Astrocyte (in vitro differentiated cells and primary cell): ENCODE data around the gene PPFIA1. TPM values are rescaled to one million over a fixed set of nuclear protein-coding genes. Genes with fewer than 3 reads are reported as not detected.

Experiments used
- DNase-seq: peaks from one replicate; pipeline ENCODE4 v3.0.0-alpha.2; 2010; ENCODE audit warnings: low read depth
- FAIRE-seq: peaks from 2 replicates; lab custom pipeline; 2011; peaks lifted over from hg19 to GRCh38; lab: Jason Lieb, UNC
- H2AFZ ChIP-seq: 2 replicates; pipeline ENCODE4 v1.6.0; 2012; ENCODE audit warnings: low read depth, low read length, inconsistent platforms
- H3K27ac ChIP-seq: 2 replicates; pipeline ENCODE4 v1.5.1; 2011; ENCODE audit warnings: low read depth, low read length, inconsistent platforms
- H3K27me3 ChIP-seq: 2 replicates; pipeline ENCODE4 v1.6.0; 2011; ENCODE audit warnings: low read length, inconsistent platforms; ENCODE audit not compliant: insufficient read depth
- H3K36me3 ChIP-seq: 2 replicates; pipeline ENCODE4 v1.5.1; 2011; ENCODE audit warnings: low read length, inconsistent platforms; ENCODE audit not compliant: insufficient read depth
- H3K4me1 ChIP-seq: 2 replicates; pipeline ENCODE4 v1.5.1; 2011; ENCODE audit warnings: low read length, inconsistent platforms; ENCODE audit not compliant: insufficient read depth
- H3K4me2 ChIP-seq: 2 replicates; pipeline ENCODE4 v1.6.0; 2012; ENCODE audit warnings: low read length, inconsistent platforms
- H3K4me3 ChIP-seq: 2 replicates; pipeline ENCODE4 v1.5.1; 2011; ENCODE audit warnings: low read depth, mild to moderate bottlenecking, low read length, inconsistent platforms; ENCODE audit not compliant: insufficient read depth
- H3K79me2 ChIP-seq: 2 replicates; pipeline ENCODE4 v1.6.0; 2012; ENCODE audit warnings: mild to moderate bottlenecking, low read length, inconsistent platforms; ENCODE audit not compliant: insufficient read depth
- H3K9ac ChIP-seq: 2 replicates; pipeline ENCODE4 v1.6.0; 2012; ENCODE audit warnings: mild to moderate bottlenecking, low read length, inconsistent platforms
- H3K9me3 ChIP-seq: 2 replicates; pipeline ENCODE4 v1.5.1; 2012; ENCODE audit warnings: low read depth, mild to moderate bottlenecking, low read length, inconsistent platforms; ENCODE audit not compliant: insufficient read depth
- H4K20me1 ChIP-seq: 2 replicates; pipeline ENCODE4 v1.6.0; 2012; ENCODE audit warnings: low read length, inconsistent platforms; ENCODE audit not compliant: insufficient read depth
- H3K27ac Mint-ChIP-seq: one replicate; pipeline ENCODE4 v1.8.0; 2021; ENCODE audit warnings: mild to moderate bottlenecking, mixed read lengths; ENCODE audit not compliant: unreplicated experiment
- H3K27me3 Mint-ChIP-seq: one replicate; pipeline ENCODE4 v1.8.0; 2021; ENCODE audit warnings: low read depth, mixed read lengths; ENCODE audit not compliant: unreplicated experiment
- H3K36me3 Mint-ChIP-seq: one replicate; pipeline ENCODE4 v1.8.0; 2021; ENCODE audit warnings: low read depth, mixed read lengths; ENCODE audit not compliant: unreplicated experiment
- H3K4me1 Mint-ChIP-seq: one replicate; pipeline ENCODE4 v1.8.0; 2021; ENCODE audit warnings: low read depth, mixed read lengths; ENCODE audit not compliant: unreplicated experiment
- H3K4me3 Mint-ChIP-seq: one replicate; pipeline ENCODE4 v1.8.0; 2021; ENCODE audit warnings: mild to moderate bottlenecking, moderate library complexity, mixed read lengths; ENCODE audit not compliant: unreplicated experiment
- H3K9me3 Mint-ChIP-seq: one replicate; pipeline ENCODE4 v1.8.0; 2021; ENCODE audit warnings: mild to moderate bottlenecking, mixed read lengths; ENCODE audit not compliant: unreplicated experiment
- EZH2 ChIP-seq: IDR thresholded peaks from 2 replicates; pipeline ENCODE4 v1.6.1; 2012; ENCODE audit warnings: mild to moderate bottlenecking, low read length, inconsistent platforms; ENCODE audit not compliant: insufficient read depth
- total RNA-seq: library from RNA; stranded (reverse); gene quantifications from 2 replicates; pipeline ENCODE4 v1.2.1, GENCODE V29; 2021
- TF ChIP-seq, protein P1 (sequence below): IDR thresholded peaks from 2 replicates; pipeline ENCODE4 v1.5.1; 2011; ENCODE audit warnings: low read depth, mild to moderate bottlenecking, inconsistent platforms, low read length, moderate library complexity; ENCODE audit not compliant: insufficient read depth

The PPFIA1 gene
- total RNA-seq, 1 donor from 2014 or later: 54.7 TPM

DNA sequence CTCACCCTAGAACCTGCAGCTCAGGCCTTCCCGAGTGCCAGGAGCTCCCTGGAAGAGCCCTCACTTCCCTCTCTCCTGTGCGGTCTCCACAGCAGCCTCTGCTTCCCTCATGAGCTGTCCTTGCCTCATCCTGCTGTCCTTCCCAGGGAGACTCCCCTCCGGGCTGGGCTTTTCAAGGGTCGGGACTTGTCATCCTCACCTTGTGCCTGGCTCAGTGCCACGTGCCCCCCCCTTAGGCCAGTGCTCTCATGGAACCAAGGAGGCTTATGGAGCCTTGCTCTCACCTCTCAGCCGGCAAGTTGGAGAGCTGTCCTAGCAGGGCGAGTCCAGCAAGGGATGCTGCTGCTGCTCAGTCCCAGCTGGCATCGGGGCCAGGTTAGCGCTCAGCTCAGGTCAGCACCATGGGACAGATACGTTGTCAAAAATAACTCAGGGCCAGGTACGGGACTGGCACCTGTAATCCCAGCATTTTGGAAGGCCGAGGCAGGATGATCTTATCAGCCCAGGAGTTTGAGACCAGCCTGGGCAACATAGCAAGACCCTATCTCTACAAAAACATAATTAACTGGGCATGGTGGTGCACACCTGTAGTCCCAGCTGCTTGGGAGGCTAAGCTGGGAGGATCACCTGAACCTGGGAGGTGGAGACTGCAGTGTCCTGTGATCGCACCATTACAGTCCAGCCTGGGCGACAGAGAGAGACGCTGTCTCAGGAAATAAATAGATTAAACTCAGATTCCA, 141.4 kb downstream of the PPFIA1 start:
- H4K20me1 ChIP-seq: peaks cover 93% of the 10 kb centered on the region
- no peak overlapping the region for H3K27ac Mint-ChIP-seq
- H3K9me3 Mint-ChIP-seq: no peaks in the 10 kb centered on the region

DNA sequence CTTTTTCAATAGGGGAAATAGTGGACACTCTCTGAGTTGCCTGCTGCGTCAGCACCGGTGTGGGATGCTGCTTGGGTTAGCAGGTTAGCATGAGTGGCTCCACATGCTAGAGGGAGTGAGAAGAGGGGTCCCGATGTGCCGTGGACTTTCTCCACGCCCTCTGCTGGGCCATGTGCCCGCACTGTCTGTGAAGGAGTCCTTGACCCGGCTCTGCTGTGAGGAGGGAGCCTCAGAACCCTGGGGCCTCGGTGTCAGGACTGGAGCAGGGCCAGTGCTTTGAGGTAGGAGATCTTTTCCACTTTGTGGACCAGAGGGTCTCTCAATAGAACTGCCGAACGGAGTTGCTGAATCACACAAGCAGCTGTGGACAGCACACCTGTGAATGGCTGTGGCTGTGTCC, 142.7 kb downstream of the PPFIA1 start:
- no peak overlapping the region for H3K27ac ChIP-seq
- H3K4me1 Mint-ChIP-seq: peaks cover 23% of the 10 kb centered on the region
- no peak for FAIRE-seq
- H3K9me3 ChIP-seq: no peaks in the 10 kb centered on the region
- no peak overlapping the region for H2AFZ ChIP-seq
- peaks cover 51% of the 10 kb centered on the region for H3K79me2 ChIP-seq
- TF ChIP-seq, protein P1, sequence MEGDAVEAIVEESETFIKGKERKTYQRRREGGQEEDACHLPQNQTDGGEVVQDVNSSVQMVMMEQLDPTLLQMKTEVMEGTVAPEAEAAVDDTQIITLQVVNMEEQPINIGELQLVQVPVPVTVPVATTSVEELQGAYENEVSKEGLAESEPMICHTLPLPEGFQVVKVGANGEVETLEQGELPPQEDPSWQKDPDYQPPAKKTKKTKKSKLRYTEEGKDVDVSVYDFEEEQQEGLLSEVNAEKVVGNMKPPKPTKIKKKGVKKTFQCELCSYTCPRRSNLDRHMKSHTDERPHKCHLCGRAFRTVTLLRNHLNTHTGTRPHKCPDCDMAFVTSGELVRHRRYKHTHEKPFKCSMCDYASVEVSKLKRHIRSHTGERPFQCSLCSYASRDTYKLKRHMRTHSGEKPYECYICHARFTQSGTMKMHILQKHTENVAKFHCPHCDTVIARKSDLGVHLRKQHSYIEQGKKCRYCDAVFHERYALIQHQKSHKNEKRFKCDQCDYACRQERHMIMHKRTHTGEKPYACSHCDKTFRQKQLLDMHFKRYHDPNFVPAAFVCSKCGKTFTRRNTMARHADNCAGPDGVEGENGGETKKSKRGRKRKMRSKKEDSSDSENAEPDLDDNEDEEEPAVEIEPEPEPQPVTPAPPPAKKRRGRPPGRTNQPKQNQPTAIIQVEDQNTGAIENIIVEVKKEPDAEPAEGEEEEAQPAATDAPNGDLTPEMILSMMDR: no peak
- H3K9ac ChIP-seq: no peak overlapping the region
- no peaks in the 10 kb centered on the region for H3K27me3 ChIP-seq
- H4K20me1 ChIP-seq: peaks cover 83% of the 10 kb centered on the region
- no peak overlapping the region for H3K4me3 ChIP-seq
- no peak overlapping the region for H3K4me2 ChIP-seq
- H3K4me3 Mint-ChIP-seq: no peak overlapping the region
- DNase-seq: no peak
- no peaks in the 10 kb centered on the region for H3K9me3 Mint-ChIP-seq
- no peak overlapping the region for H3K27ac Mint-ChIP-seq
- H3K36me3 ChIP-seq: peaks cover 75% of the 10 kb centered on the region
- peaks cover 18% of the 10 kb centered on the region for H3K4me1 ChIP-seq
- peaks cover 33% of the 10 kb centered on the region for H3K36me3 Mint-ChIP-seq
- no peaks in the 10 kb centered on the region for H3K27me3 Mint-ChIP-seq

More for the DNA sequence above, 141.4 kb downstream of the PPFIA1 start:
- Histone ChIP-seq H3K36me3 (peaks cover 74% of the 10 kb centered on the region), H3K4me2 (no peak overlapping the region), H2AFZ (no peak overlapping the region), H3K27ac (no peak overlapping the region), H3K27me3 (no peaks in the 10 kb centered on the region), H3K4me3 (no peak overlapping the region), H3K9ac (no peak overlapping the region), H3K9me3 (no peaks in the 10 kb centered on the region), H3K4me1 (peaks cover 18% of the 10 kb centered on the region), H3K79me2 (peaks cover 60% of the 10 kb centered on the region)
- DNase-seq (no peak), FAIRE-seq (no peak)
- TF ChIP-seq EZH2: no peak
- TF ChIP-seq, protein P1: no peak
- Mint-ChIP-seq H3K27me3 (no peaks in the 10 kb centered on the region), H3K4me3 (no peak overlapping the region), H3K4me1 (peaks cover 23% of the 10 kb centered on the region), H3K36me3 (peaks cover 34% of the 10 kb centered on the region)
